ENCODE measurements around the gene FAM90A1.
"Not testable (repeated sequence)": the region's sequence is repeated elsewhere in the genome, so short reads cannot be mapped to it uniquely, and the experiment has no call there.

GRCh38 chr12:8233300-8233855, 6.0 kb upstream of the FAM90A1 start:
- TF ChIP-seq CTCF (conservative IDR thresholded peaks at IDR 0.05; ENCODE audit: low read depth, low read length); EZH2 (IDR thresholded peaks at IDR 0.05; ENCODE audit: borderline replicate concordance, low read depth, low read length, poor library complexity, severe bottlenecking): not testable (repeated sequence)

Data from A673 (cell line).